Stimulated activated CD4-positive, alpha-beta T cell treated with anti-CD3 and anti-CD28 coated beads, Interleukin-12 subunit alpha, Interleukin-12 subunit beta, amount 100 ng/mL, for 48 hours (primary cell): ENCODE results near the gene ZNF143.
A peak's percentile ranks its signal among the peaks of the same experiment; 100 is the strongest.
"Not testable (repeated sequence)": the region's sequence is repeated elsewhere in the genome, so short reads cannot be mapped to it uniquely, and the experiment has no call there.

ENCODE experiments used
- DNase-seq, 3 donors: peaks; one replicate each; pipeline ENCODE4 v3.0.0-alpha.2; 2020; ENCODE audit warnings: low read depth in 2 of 3, low spot score in 1 of 3

Gene ZNF143

GRCh38 chr11:9495803-9496514 is 35.1 kb downstream of the ZNF143 start:
- DNase-seq = no peak

GRCh38 chr11:9498457-9499078 is 37.8 kb downstream of the ZNF143 start:
- DNase-seq = no peak

GRCh38 chr11:9506489-9507276 is 45.9 kb downstream of the ZNF143 start:
- peak; percentile 54 to 80 (median 69) for DNase-seq

- DNase-seq = no peak
These were observed 46.4 kb downstream of the ZNF143 start for GRCh38 chr11:9507277-9507580.

DNA sequence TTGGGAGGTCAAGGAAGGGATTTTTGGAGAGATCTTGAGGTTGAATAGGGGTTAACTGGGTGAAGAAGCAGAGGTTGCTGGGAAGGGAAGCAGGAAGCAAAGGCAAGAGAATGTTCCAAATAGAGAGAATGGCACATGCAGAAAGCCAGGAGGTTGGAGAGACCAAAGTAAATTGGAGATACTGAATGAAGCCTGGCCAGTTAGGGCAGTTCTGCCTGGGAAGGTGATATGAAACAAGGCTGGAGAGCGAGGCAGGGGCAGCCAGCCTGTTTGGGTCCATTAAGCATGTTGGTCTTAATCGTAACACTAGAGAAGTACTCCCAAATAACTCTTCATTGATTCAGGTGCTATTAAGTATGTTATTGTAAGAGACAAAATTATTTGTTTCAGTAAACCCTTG is 48.2 kb downstream of the ZNF143 start:
- no peak for DNase-seq

DNA sequence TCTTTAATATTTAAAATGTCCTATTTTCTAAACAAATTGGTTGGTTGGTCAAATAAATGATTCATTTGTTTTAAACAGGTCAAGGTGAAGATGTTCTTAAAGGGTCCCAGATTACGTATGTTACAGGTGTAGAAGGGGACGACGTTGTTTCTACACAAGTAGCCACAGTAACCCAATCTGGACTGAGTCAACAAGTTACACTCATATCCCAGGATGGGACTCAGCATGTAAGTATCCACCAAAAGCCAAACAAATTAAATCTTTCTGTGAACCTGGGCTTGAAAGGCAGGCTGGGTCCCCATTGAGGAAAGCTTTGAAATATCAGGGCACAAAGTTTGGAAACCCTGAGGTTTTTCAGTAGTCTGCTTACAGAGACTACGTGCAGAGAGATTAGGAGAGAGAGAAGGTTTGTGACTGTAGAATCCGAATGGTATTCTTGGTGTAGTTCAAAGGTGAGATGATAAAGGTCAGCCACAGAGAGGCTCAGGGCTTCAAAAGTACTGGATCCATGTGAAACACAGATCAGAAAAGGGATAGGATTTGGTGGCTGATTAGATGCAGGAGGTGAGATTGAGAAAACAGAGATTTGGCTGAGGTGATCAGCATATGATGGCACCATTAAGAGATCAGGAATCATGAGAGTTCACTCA is 51.7 kb downstream of the ZNF143 start:
- DNase-seq = no peak

DNA sequence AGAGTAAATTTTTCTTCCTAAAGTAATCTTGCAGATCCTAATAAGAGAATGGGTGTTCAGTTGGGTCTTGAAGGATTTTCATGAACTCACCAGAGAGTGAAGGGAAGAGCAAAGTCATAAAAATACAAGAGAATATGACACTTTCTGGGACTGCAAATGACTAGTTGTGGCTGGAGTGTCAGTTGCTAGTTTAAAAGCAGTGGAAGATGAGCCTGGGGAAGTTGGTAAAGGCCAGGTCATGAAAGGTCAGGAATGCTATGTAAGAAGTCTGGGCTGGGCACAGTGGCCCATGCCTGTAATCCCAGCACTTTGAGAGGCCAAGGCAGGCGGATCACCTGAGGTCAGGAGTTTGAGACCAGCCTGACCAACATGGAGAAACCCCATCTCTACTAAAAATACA is 53.8 kb downstream of the ZNF143 start:
- DNase-seq = not testable (repeated sequence)

GRCh38 chr11:9516113-9516512 is 55.3 kb downstream of the ZNF143 start:
- no peak for DNase-seq

DNA sequence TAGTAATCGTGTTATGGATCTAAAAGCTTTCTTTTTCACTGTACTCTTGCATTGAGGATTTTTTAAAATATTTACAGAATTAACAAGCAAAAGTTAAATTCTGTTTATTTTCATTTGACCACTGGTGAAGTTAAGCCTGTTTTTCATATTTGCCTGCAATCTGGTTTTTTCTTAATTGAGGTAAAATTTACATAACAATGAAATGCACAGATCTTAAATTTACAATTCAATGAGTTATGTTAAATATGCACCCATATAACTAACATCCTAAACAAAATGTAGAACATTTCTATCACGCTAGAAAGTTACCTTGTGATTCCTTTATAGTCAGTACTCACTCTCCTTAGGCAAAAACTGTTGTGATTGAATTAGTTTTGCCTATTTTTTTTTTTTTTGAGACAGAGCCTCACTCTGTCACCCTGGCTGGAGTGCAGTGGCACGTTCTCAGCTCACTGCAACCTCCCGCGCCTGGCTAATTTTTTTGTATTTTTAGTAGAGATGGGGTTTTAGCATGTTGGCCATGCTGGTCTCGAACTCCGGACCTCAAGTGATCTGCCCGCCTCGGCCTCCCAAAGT is 58.1 kb downstream of the ZNF143 start:
- DNase-seq = no peak

- DNase-seq = no peak
These were observed 63.2 kb downstream of the ZNF143 start for GRCh38 chr11:9524001-9524400.

DNA sequence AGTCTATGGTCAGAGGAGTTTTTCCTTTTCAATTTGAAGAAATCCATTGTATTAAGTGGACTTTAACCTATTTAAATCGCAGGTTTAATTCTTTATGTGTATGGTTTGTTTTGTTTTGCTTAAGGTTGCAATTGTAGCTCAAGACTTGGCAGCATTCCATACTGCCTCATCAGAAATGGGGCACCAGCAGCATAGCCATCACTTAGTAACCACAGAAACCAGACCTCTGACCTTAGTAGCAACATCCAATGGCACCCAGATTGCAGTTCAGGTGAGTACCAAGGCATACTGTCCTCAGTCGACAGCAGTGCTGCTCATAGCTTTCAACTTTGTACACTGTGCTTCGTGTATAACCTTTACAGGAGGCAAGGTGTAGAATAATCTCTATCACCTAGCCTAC is 64.3 kb downstream of the ZNF143 start:
- DNase-seq = no peak

- no peak for DNase-seq
These were observed 66.8 kb downstream of the ZNF143 start for GRCh38 chr11:9527481-9528135.

GRCh38 chr11:9528136-9528501 is 67.3 kb downstream of the ZNF143 start:
- DNase-seq = no peak

DNA sequence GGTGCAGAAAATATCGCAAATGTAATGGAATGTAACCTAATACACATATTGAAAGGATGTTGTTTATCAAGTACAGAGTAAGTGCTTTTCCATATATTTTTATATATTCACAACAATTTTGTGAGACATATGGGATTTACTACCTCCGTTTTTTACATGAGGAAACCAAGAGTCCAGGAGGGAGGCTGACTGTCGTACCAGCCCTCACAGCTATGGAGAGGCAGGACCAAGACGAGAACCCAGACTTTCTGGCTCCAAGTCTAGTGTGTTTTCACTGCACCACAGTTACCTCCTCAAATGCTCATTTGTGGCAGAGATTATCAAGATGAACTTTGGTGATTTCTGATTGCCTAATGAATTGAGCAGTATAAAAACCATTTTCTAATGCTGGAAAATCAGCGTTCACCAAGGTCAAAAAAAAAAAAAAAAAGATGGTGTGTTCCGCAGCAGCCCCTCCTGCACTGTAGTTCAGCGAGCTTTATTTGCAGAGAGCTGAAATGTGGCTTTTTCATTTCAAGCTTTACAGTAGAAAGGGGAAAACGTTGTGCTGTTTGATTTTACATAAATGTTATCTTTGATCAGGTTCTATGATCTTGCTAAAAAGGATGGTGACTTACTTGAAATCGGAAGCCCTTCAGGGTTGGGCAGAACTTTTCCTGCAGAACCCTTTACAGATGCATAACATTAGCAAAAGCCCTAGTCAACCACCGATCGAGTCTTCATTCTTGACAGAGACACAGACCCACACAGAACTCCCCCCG is 67.9 kb downstream of the ZNF143 start:
- no peak for DNase-seq

GRCh38 chr11:9529334-9529650 is 68.5 kb downstream of the ZNF143 start:
- DNase-seq = no peak

GRCh38 chr11:9530020-9530621 is 69.3 kb downstream of the ZNF143 start:
- DNase-seq = no peak

- no peak for DNase-seq
These were observed 70.3 kb downstream of the ZNF143 start for GRCh38 chr11:9530901-9531625.

GRCh38 chr11:9533058-9533457 is 72.2 kb downstream of the ZNF143 start:
- no peak for DNase-seq

DNA sequence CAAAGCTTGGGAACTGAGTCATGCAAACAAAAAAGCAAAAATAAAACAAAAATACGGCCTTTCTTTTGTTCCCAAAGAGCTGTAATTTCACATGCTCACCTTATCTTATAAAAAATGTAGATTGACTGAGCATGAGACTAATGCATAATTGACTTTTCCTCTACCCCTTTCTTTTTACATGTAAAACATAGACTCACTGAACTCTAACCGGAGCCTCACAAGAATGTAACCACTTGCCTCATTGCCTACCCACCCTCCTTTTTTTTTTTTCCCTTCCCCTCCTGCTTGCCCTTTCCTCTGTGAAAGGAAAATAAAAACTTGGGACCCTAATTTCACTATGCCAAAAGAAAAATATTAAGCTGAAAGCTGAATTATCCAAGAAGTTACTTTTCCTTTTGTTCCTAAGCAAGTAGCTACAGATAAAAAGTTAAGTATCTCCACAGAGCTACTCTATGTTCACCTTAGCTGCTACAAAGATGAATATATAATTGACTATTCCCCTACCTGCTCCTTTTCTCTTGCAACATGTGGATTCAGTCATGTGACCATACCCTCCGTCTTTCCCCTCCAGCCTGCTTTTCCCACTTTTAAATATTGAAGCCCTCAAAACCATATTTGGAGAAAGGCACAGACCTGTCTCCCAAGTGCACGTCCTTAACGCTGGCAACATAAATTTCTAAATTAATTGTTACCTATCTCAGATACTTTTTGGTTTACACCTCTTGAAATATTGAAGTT is 73.1 kb downstream of the ZNF143 start:
- DNase-seq = no peak
